K562 (cell line): ENCODE results near the gene RAB6B.

Experiments
- ARID3A ChIP-seq: IDR thresholded peaks from 2 replicates; pipeline ENCODE4 v1.6.1; 2012; ENCODE audit warnings: low read depth, low read length, improper control_type of control experiment, borderline replicate concordance
- CEBPG ChIP-seq, 3 experiments: fragments of 200-800 bp in 1 of 3; sonication (Bioruptor generic) in 1 of 3; sonication (generic) in 1 of 3; formaldehyde crosslinking in 1 of 3; IDR thresholded peaks in 2 of 3; conservative IDR thresholded peaks in 1 of 3; 2 replicates each; pipeline versions ENCODE4 v1.6.1 to v1.8.0; 2016 to 2022; ENCODE audit warnings: missing compliant biosample characterization in 2 of 3, missing genetic modification characterization in 2 of 3, mild to moderate bottlenecking in 1 of 3, missing genetic modification reagents in 1 of 3
- E2F6 ChIP-seq, 2 experiments: IDR thresholded peaks; 2 replicates each; pipeline ENCODE4 v1.6.1; 2011; ENCODE audit warnings: borderline replicate concordance in 1 of 2, control low read depth in 1 of 2, low read depth in 1 of 2, low read length in 1 of 2, mild to moderate bottlenecking in 1 of 2, mixed read lengths in 1 of 2, moderate library complexity in 1 of 2; ENCODE audit not compliant: insufficient read depth in 1 of 2, insufficient read length in 1 of 2, poor library complexity in 1 of 2, severe bottlenecking in 1 of 2; ENCODE audit errors: extremely low read depth in 1 of 2
- ELF4 ChIP-seq: fragments of 450-650 bp; formaldehyde crosslinking; IDR thresholded peaks from 2 replicates; pipeline ENCODE4 v1.4.0; 2022; ENCODE audit warnings: missing genetic modification characterization
- HES1 ChIP-seq: fragments of 450-650 bp; IDR thresholded peaks from 2 replicates; pipeline ENCODE4 v1.6.1; 2016; ENCODE audit warnings: low read depth, mild to moderate bottlenecking, moderate library complexity
- MAFG ChIP-seq: fragments of 450-650 bp; conservative IDR thresholded peaks from 2 replicates; pipeline ENCODE4 v1.6.1; 2016; ENCODE audit warnings: missing genetic modification characterization, missing compliant biosample characterization
- POLR2A ChIP-seq: fragments of 450-650 bp; conservative IDR thresholded peaks from 2 replicates; pipeline ENCODE4 v1.6.1; 2016
- SMAD1 ChIP-seq: fragments of 150-350 bp; IDR thresholded peaks from 2 replicates; pipeline ENCODE4 v1.6.1; 2014; ENCODE audit warnings: low read length, low read depth; ENCODE audit not compliant: partially characterized antibody
- SMC3 ChIP-seq: conservative IDR thresholded peaks from 2 replicates; pipeline ENCODE4 v1.6.1; 2011; ENCODE audit warnings: low read depth, low read length, improper control_type of control experiment; ENCODE audit not compliant: insufficient read depth
- ZNF586 ChIP-seq: fragments of 450-650 bp; formaldehyde crosslinking; conservative IDR thresholded peaks from 2 replicates; pipeline ENCODE4 v1.4.0; 2020; ENCODE audit warnings: mild to moderate bottlenecking, moderate library complexity
- ZNF699 ChIP-seq: fragments of 250-450 bp; sonication (Bioruptor Pico); IDR thresholded peaks from 2 replicates; pipeline ENCODE4 v1.8.0; 2021; ENCODE audit warnings: mild to moderate bottlenecking, moderate library complexity; ENCODE audit not compliant: insufficient replicate concordance

GRCh38 chr3:133804896-133805295 lies 90.8 kb downstream of the RAB6B start:
- TF ChIP-seq E2F6 (IDR thresholded peaks at IDR 0.05; ENCODE audit: borderline replicate concordance in 1 of 2, extremely low read depth in 1 of 2, insufficient read depth in 1 of 2, insufficient read length in 1 of 2, low read depth in 1 of 2, low read length in 1 of 2, poor library complexity in 1 of 2, severe bottlenecking in 1 of 2), result no peak
- no peak for TF ChIP-seq SMC3
- no peak for TF ChIP-seq ZNF699
- TF ChIP-seq POLR2A, result no peak
- TF ChIP-seq ELF4 (CRISPR knock-in tag), result no peak
- no peak for TF ChIP-seq ARID3A
- no peak for TF ChIP-seq SMAD1
- no peak for TF ChIP-seq MAFG (tag)
- no peak for TF ChIP-seq ZNF586 (CRISPR knock-in tag)
- no peak for TF ChIP-seq HES1
- TF ChIP-seq CEBPG (CRISPR knock-in tag; IDR thresholded peaks at IDR 0.05), result no peak
- TF ChIP-seq CEBPG (tag; conservative IDR thresholded peaks at IDR 0.05 in 1 of 2, IDR thresholded peaks at IDR 0.05 in 1 of 2), result no peak
